GM18505 (cell line): Measurements from ENCODE around the gene SNCA.

ENCODE experiments used
- ATAC-seq: cut with Tn5 transposase; IDR thresholded peaks from one replicate; pipeline ENCODE4 v1.9.1; 2021; ENCODE audit not compliant: unreplicated experiment
- POLR2A ChIP-seq: IDR thresholded peaks from 4 replicates; pipeline ENCODE4 v1.6.1; 2011; ENCODE audit warnings: borderline replicate concordance; ENCODE audit not compliant: insufficient read depth, insufficient read length; ENCODE audit errors: extremely low read depth

SNCA gene

DNA sequence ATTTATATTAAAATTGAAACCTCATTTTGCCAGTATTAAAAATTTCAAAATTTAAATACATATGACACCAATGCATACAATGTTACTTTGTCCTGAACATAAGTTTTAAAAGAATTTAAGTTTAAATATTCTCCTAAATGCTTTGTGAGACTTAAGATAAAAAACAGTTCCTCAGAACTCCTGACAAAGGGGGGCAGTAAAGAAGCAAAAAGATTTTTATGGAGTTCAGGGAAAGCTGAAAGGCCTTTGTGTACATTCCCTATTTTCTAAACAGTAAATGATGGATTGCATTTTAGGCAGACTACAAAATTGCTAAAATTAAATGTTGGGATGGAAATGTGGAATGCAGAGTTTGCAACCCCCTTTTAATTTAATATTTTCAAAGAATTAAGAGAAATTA is 81.7 kb downstream of the SNCA start:
- ATAC-seq = no peak
- TF ChIP-seq POLR2A = no peak

GRCh38 chr4:89754531-89754930 is 82.4 kb downstream of the SNCA start:
- ATAC-seq = no peak
- no peak for TF ChIP-seq POLR2A

GRCh38 chr4:89753601-89754066 is 83.3 kb downstream of the SNCA start:
- no peak for TF ChIP-seq POLR2A
- no peak for ATAC-seq

- no peak for ATAC-seq
These were observed 83.9 kb downstream of the SNCA start for GRCh38 chr4:89752932-89753598.

DNA sequence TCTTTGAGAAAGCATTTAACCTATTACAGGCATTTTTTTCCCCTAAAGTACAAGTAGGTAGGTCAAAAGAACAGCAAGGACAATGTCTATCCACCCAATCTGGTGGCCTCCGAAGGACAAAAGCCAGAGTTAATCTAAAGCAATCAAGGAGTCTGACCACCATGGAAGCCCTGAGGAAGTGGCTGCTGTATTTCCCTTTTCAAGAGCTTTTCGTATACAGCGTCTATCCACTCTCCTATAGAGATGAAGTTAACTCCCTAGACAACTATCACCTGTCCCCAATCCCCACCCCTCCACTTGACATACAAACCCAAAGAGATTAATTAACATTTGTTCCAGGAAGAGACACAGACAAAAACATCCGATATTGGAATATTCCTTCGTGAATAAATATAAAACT is 85.5 kb downstream of the SNCA start:
- ATAC-seq = no peak
- no peak for TF ChIP-seq POLR2A

More at GRCh38 chr4:89752932-89753598, 83.9 kb downstream of the SNCA start:
- no peak for TF ChIP-seq POLR2A

GRCh38 chr4:89746377-89746776 is 90.6 kb downstream of the SNCA start:
- ATAC-seq = no peak
- TF ChIP-seq POLR2A = no peak

- no peak for ATAC-seq
- TF ChIP-seq POLR2A = no peak
These were observed 91.3 kb downstream of the SNCA start for GRCh38 chr4:89745708-89746107.

DNA sequence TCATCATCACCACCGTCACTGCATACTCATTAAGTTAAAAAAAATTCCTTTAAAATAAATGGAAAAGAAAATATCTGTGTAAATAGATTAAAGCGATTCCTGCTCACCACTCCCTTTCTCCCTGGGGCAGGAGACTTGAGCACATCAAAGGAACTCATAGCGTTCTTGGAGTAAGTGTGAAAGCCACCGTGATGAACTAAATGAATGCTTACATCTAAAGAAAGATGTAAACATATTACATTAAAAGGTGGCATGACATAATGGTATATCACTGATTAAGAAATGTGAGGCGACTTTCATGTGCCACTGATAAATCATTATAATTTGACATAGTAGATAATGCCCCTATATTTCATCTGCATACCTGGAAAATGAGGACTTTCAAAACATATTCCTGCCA is 92.0 kb downstream of the SNCA start:
- no peak for ATAC-seq
- TF ChIP-seq POLR2A = no peak

DNA sequence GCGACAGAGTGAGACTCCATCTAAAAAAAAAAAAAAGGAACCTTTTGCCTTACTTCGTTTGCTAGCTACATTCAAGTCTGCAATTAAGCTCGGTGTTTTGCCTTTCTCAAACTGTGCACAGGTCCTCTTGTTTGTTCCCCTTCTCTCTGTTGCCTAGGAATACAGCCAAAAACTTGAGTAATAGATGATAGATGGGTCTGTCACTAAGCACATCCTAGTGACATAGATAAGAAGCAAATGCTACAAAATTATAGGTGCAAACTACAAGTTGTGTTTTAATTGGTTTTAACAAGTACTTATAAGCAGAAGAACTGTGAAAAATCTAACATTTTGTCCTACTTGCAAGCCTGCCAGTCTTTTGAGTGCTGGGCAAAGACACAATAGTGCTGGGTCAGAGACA is 95.2 kb downstream of the SNCA start:
- ATAC-seq = no peak
- no peak for TF ChIP-seq POLR2A

DNA sequence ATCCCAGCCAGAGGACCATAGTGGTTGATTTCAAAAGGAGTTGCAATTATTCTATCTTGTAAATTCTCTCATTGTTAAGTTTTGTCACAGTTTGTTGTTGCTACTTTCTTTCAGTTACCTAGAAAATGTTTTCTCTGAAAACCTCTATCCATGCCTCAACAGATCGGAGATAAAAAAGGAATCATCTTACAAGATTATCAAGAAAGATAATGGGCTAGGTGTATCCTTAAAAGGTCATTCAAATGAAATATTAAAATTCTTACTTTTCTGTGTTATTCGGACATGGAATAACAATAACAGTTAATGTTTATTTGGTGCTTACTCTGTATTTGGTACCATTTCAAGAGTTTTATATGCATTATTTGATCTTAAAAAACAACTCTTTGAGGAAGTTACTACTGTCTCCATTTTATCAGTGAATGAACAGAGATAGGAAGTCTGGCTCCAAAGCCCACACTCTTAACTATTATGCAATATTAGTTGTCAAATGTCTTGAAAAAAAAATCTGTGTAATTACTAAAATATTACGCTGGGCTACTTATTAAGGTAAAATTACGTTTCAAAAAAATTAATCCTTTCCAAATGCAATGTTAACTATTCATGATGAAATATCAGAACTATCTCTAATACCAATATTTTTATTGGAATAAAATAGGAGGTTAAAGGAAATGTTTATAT is 97.5 kb downstream of the SNCA start:
- no peak for ATAC-seq

DNA sequence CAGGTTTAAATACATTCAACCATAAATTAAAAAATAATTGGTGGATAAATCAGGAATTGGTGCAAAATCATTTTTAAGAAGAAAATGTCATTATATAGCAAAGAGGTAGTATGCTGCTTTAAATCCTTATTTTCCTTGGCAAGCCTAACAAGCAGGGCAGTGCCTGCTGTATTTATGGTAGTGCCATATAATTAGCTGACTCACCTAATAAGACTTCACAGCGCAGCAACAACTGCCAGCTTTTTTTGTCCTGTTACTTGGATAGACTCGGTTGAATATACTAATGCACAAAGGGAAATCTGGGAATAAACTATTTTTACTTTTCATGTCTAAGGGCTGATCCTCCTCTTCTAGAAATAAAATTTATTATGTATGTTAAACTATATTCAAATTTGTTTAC is 99.1 kb downstream of the SNCA start:
- no peak for ATAC-seq
- no peak for TF ChIP-seq POLR2A

More for the DNA sequence above, 97.5 kb downstream of the SNCA start:
- TF ChIP-seq POLR2A = no peak

GRCh38 chr4:89733946-89734345 is 103.0 kb downstream of the SNCA start:
- no peak for TF ChIP-seq POLR2A
- no peak for ATAC-seq

- no peak for ATAC-seq
- TF ChIP-seq POLR2A = no peak
These were observed 109.7 kb downstream of the SNCA start for GRCh38 chr4:89727238-89727637.

DNA sequence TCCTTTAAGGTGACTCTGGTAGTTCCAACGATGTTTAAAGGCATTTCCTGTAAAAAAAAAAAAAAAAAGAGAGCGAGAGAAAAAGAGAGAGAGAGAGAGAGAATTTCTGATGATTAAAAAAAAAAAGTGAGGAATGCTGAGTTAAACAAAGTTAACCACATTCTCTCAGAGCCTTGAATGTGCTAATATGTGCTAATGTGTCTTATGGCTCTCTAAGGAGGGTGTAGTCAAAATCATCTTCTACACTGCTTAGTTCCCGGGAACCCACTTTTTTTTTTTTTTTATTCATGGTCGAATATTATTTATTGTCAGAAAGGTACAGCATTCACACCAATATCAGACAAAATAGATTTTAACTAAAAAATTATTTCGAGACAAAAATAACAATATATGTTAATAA is 111.7 kb downstream of the SNCA start:
- ATAC-seq = no peak
- TF ChIP-seq POLR2A = no peak
